ENCODE results near the gene RSPRY1. TPM values are rescaled to one million over a fixed set of nuclear protein-coding genes. Genes with fewer than 3 reads are reported as not detected.
A peak's percentile ranks its signal among the peaks of the same experiment; 100 is the strongest.

Gene RSPRY1
- 49.9 TPM for total RNA-seq

GRCh38 chr16:57185945-57186871 lies at the start of gene RSPRY1, which contains the start of gene PSME3IP1:
Gene RSPRY1, plus strand, starts transcription at chr16:57186329. Its CDS starts 18,330 bp downstream, at chr16:57204659.
Gene PSME3IP1, minus strand, starts transcription at chr16:57186039. Its CDS starts 12,185 bp downstream, at chr16:57173854.
- peak; percentile 100 for DNase-seq

DNA sequence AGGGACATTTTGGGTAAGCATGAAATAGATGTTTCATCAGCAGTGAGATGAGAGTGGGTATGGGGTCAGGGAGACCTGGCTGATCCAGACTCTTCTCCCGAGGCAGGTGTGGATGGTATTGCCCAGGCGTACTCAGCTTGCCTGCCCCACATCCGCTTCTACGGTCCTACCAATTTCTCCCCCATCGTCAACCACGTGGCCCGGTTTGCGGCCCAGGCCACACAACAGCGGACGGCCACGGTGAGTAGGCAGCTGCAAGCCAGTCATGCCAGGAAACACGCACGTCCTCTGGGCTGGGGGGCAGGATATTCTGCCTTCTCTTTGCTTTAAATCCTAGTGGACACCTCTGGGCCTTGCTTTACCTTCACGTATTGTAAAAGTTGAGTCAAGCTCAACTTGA lies 49.1 kb upstream of the RSPRY1 start:
- no peak for DNase-seq

- DNase-seq, result no peak
Measured at GRCh38 chr16:57137566-57138273, 48.4 kb upstream of the RSPRY1 start.

DNA sequence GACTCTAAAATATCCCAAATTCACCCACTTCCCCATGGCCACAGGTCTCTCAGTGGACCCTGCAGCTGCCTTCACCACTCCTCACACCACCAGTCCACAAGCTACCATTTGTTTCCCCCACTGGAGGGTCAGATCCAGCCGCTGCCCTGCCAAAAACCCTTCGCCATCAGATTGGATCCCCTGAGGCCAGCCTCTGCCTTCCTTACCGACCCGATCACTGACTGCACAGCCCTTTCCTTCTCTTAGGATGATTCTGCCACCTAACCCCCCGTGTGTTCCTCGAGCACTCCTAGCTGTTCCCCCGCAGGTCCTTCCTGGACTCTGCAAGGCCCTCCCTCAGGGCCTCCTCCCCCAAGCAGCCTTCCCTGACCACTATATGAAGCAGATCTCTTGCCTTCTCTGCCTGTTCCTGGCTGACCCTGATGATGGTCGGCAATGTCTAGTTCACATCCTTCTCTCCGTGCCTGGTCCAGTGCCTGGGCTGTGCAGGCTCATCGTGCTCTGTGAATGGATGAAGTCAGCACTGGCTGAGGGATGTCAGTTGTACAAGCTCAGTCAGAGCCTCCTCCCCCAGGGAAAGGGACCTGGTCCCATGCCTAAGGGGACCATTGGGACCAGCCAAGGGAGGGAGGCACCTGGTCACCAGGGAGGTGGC lies 47.7 kb upstream of the RSPRY1 start:
- no peak for DNase-seq

DNA sequence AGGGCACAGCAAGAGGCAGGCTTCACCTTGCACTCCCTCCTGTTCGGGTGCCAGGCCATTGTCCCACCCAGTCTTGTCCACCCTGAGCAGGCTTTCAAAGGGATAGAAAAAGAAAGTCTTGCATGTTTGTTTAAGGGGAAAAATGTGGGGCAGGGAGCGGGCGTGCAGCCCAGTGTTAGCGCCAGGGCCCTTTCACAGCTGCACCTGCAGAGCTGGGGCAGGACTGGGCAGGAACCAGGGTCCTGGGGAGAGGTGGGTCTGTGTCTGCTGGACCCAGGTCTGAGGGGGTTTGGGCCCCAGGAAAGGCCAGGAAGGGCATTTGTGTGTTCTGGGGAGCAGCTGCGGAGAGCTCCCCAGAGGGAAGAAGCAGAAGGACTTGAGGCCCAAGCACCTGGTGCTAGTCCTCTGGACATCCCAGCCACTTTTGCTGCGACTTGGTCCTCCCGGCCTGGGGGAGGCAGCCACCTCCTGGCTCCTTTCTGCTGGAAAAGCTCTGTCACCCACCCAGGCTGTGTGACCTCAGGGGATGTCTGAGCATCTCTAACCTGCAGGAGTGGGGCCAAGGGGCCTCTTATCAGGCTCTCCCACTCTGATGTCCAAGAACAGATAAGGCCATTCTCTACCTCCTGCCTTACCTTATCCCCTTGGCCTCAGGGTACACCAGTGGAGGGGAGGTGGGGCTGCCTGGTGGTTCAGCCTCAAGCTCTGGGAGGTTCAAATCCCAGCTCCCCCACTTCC lies 45.0 kb upstream of the RSPRY1 start:
- no peak for DNase-seq

GRCh38 chr16:57141822-57142631 lies 44.1 kb upstream of the RSPRY1 start:
- DNase-seq, result no peak

DNA sequence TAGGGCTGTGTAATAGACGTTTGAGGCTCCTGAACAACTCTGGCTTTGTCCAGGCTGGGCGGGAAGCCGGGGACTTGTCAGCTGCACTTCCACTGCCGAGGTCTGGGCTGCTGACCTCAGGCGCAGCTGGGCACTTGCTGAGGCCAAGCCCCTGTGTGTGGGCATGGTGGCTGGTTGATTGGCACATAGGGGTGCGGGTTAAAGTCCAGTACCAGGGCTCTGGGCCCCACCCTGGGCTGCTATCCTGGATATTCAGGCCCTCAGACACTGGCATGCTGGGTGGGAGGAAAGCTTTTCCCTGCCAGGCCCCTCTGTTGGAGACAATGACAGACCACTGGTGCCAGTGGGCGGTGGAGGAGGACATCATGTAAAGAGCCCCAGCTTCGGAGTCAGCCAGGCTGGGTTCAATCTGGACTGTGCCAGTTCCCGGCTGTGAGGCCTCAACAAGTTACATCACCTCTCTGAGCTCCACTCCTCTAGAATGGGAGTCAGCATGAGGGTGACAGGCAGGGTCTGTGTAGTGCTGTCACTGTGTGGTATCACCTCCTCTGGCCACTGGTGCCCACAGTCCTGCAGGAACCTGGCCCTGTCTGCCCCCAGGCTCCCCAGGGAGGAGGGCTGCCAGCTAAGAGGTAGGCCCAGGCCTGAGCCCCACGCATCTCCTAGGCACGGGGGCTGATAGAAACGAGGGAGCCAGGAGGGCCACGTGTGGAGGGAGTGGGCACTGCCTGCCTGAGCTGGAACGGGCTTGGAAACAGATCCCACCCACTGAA lies 42.8 kb upstream of the RSPRY1 start:
- DNase-seq, result no peak

DNA sequence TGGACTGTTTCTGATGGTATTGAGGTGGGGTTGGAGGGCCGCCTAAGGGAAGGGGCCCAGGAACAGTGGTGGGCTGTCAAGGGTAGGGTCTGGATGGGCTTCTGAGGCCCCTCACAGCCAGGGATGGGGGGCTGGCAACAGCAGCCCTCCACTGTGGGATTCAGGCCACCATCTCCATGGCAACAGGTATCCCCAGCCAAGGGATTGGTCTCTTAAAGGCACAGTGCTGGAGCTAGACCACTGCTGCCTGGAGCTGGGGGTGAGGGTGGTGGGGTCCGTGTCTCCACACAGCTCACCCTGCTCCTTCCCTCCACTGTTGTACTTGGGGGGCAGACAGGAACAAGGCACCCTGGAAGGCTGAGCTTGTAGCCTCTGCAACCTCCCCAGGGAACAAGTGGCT lies 42.1 kb upstream of the RSPRY1 start:
- no peak for DNase-seq

DNA sequence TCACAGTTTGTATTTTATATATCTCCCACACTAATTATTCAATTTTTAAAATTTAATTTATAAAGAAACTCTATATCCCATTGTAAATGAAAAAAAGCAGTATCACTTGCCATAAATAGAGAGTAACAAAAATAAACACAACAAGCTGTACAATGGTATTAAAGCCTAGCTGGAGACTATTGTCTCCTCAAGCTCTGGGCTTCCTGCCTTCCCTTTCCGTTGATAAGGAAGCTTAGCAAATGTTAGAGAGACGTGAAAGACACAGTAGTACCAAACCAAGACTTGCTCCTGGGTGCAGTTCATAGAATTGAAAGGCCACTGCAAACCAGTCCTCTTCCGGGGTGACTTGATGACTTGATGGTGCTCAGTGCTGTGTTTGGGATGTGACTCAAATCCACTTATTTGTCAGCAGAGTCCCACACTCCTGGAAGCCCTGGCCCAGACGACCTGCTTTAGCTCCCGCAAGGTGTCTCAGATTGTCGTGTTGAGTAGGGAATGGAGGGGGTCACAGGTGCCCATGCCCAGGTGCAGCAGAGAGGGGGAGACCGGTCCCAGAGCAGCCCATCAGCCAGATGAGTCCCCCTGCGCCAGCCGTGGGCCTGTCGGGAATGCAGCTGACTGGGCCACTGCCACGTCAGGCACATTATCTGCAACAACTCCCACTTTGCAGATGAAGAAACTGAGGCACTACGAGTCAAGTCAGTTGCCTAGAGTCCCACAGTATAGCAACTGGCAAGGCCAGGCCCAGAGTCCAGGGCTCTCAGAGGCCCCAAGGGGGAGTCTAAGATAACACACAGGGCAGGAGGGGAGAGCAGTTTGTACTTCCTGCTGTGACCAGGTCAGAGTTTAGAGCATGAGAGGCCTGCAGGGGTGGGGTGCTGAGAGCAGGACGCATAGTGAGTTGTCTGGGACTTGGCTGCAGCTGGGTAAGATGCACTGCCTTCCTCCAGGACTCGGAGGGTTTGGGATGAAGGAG lies 40.8 kb upstream of the RSPRY1 start:
- DNase-seq, result no peak

GRCh38 chr16:57146040-57146647 lies 40.0 kb upstream of the RSPRY1 start:
- no peak for DNase-seq

- DNase-seq, result no peak
Measured at GRCh38 chr16:57146735-57147134, 39.4 kb upstream of the RSPRY1 start.

- DNase-seq, result peak; percentile 57
Measured at GRCh38 chr16:57147381-57148221, 38.5 kb upstream of the RSPRY1 start.

- no peak for DNase-seq
Measured at GRCh38 chr16:57148481-57148880, 37.6 kb upstream of the RSPRY1 start.

DNA sequence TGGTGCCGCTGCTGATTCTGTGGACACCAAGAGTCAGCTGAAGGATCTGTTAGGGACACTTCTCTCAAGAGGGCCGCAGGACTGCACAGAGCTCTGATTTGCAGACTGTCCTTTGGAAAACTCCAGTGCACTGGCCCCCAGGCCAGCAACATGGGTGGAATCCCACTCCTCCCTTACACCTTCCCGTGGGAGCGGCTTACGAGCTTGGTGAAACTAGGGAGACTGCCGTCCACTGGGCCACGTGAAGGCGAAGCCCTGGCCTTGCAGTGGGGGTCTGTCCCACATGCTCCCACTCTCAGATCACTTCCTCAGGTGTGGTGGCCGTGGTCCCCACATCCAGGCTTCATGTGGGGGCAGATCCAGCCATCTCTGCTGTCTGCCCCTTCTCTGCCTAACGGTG lies 36.7 kb upstream of the RSPRY1 start:
- DNase-seq, result no peak

DNA sequence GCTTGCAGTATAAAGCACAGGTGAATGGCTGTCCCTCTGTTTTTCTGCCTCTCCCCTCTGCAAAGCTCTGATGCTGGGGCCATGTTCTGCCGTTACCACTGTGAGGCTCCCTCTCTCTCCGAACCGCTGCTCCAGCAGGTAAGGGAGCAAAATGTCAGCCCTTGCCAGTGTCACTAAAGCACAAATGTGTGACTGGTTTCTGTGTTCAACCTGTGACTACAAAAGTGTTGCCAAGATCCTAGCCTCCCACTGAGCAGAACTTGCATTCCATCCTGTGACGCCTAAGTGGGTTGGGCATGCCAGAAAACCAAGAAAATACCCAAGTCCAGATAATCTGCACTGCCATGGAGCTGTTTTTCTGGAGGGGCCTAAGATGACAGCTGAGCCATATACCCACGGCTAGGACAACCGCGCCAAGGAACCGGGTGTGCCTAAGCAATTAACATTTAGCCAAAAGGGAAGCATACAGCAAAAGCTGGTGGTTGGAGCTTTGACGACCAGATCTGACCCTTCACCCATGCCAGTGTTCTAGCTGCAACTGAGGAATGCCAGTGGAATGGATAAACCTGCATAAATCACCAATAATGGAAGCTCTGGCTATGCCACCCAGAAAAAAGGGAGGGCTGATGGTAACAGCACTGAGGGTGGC lies 35.3 kb upstream of the RSPRY1 start:
- no peak for DNase-seq

DNA sequence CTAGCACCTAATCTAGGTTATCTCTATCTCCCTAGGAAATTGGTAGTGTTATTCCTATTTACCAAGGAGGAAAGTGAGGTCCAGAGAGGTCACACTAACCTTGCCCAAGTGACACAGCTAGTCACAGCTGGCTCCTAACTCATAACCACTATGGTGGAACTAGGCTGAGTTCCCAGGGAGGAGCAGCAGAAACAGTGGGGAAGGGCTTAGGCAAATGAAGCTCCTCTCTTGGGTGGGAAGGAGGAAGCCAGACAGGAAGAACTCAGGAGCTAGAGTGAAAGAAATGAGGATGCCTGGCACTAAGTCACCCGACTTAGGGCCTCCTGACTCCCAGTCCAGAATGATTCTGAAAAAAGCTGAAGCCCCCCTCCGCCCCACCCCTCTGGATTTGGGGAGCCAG lies 34.8 kb upstream of the RSPRY1 start:
- no peak for DNase-seq
